ENCODE results near the gene ZNF581.
A peak's percentile ranks its signal among the peaks of the same experiment; 100 is the strongest.

The ZNF581 gene

DNA sequence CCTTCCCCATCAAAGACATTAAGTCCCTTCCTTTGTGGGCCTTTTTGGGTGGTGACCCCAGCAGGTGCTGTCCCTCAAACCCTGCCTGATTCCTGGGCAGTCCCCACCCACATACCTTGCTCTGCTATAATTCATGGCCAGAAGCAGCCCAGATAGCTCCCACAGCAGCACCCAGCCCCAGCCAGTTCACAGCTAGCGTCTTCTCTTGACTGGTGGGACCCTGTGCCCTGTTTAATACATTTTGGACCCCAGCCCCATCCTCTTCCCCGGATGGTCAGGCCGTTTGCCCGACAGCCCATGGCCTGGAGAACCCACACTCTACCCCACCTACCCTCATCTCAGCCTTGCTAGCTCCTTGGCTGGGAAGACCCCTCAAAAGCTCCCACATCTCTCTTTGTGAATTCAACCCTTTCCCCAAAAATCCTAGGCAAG is 6.7 kb downstream of the ZNF581 start:
- 95% methylated on average over 4 of the region's 4 CpGs for WGBS

GRCh38 chr19:55650602-55651230 is 7.3 kb downstream of the ZNF581 start:
- no peak overlapping the region for H4K8ac ChIP-seq (ENCODE audit: low read length)
- no peak overlapping the region for H2BK120ac ChIP-seq (ENCODE audit: low read depth, low read length)
- H3K79me1 ChIP-seq (replicated peaks; ENCODE audit: low read length, poor library complexity, severe bottlenecking): peaks cover 44% of the 10 kb centered on the region
- H3K4me1 ChIP-seq (ENCODE audit: control insufficient read depth, insufficient read depth, low read depth, low read length): peaks cover 20% of the 10 kb centered on the region
- no peak overlapping the region for H2BK15ac ChIP-seq (ENCODE audit: low read depth, poor library complexity, severe bottlenecking)
- H3K27me3 ChIP-seq (ENCODE audit: control insufficient read depth in 1 of 2, insufficient read depth in 1 of 2, low read length in 2 of 2): no peaks in the 10 kb centered on the region
- H3K9me3 ChIP-seq (ENCODE audit: control insufficient read depth, low read length): no peaks in the 10 kb centered on the region
- H3K4ac ChIP-seq (ENCODE audit: low read depth in 1 of 2, low read length in 2 of 2): no peak overlapping the region
- no peak overlapping the region for H3K18ac ChIP-seq (ENCODE audit: low read depth in 1 of 2, low read length in 2 of 2)
- DNase-seq: no peak
- H3K36me3 ChIP-seq (ENCODE audit: control insufficient read depth in 1 of 2, insufficient read depth in 2 of 2, low read depth in 1 of 2, low read length in 2 of 2): peaks cover 11 to 40% of the 10 kb centered on the region in 2 experiments
- H3K14ac ChIP-seq (ENCODE audit: low read length in 2 of 2): no peak overlapping the region
- H3K4me2 ChIP-seq (ENCODE audit: low read length, poor library complexity, severe bottlenecking): no peak overlapping the region
- no peak overlapping the region for H2AK5ac ChIP-seq (ENCODE audit: low read length, severe bottlenecking)
- no peak overlapping the region for H3K27ac ChIP-seq (ENCODE audit: low read length, poor library complexity, severe bottlenecking)
- WGBS: 95% methylated on average over 17 of the region's 17 CpGs
- no peak overlapping the region for H4K91ac ChIP-seq (ENCODE audit: low read length)
- no peak overlapping the region for H3K9ac ChIP-seq (ENCODE audit: low read length)
- no peak overlapping the region for H3K23ac ChIP-seq (ENCODE audit: low read length in 2 of 2)
- no peak overlapping the region for H2BK12ac ChIP-seq (ENCODE audit: low read length in 2 of 2)
- no peak overlapping the region for H2AFZ ChIP-seq (ENCODE audit: low read depth, low read length)
- no peak overlapping the region for H2BK5ac ChIP-seq (ENCODE audit: low read depth, low read length, poor library complexity, severe bottlenecking)
- no peak overlapping the region for H3K4me3 ChIP-seq (ENCODE audit: insufficient read depth in 1 of 2, low read depth in 1 of 2, low read length in 2 of 2)

More for the DNA sequence above, 6.7 kb downstream of the ZNF581 start:
- no peak overlapping the region for H3K9ac ChIP-seq (ENCODE audit: low read length)
- H2BK120ac ChIP-seq (ENCODE audit: low read depth, low read length): no peak overlapping the region
- no peaks in the 10 kb centered on the region for H3K9me3 ChIP-seq (ENCODE audit: control insufficient read depth, low read length)
- H3K27me3 ChIP-seq (ENCODE audit: control insufficient read depth in 1 of 2, insufficient read depth in 1 of 2, low read length in 2 of 2): no peaks in the 10 kb centered on the region
- no peak overlapping the region for H3K4ac ChIP-seq (ENCODE audit: low read depth in 1 of 2, low read length in 2 of 2)
- H3K4me1 ChIP-seq (ENCODE audit: control insufficient read depth, insufficient read depth, low read depth, low read length): peaks cover 24% of the 10 kb centered on the region
- H2BK15ac ChIP-seq (ENCODE audit: low read depth, poor library complexity, severe bottlenecking): no peak overlapping the region
- no peak overlapping the region for H3K27ac ChIP-seq (ENCODE audit: low read length, poor library complexity, severe bottlenecking)
- H2BK5ac ChIP-seq (ENCODE audit: low read depth, low read length, poor library complexity, severe bottlenecking): no peak overlapping the region
- H3K79me1 ChIP-seq (replicated peaks; ENCODE audit: low read length, poor library complexity, severe bottlenecking): peaks cover 46% of the 10 kb centered on the region
- no peak overlapping the region for H4K8ac ChIP-seq (ENCODE audit: low read length)
- H2BK12ac ChIP-seq (ENCODE audit: low read length in 2 of 2): no peak overlapping the region
- H2AK5ac ChIP-seq (ENCODE audit: low read length, severe bottlenecking): no peak overlapping the region
- H3K18ac ChIP-seq (ENCODE audit: low read depth in 1 of 2, low read length in 2 of 2): no peak overlapping the region
- H3K4me2 ChIP-seq (ENCODE audit: low read length, poor library complexity, severe bottlenecking): no peak overlapping the region
- DNase-seq: no peak
- H3K36me3 ChIP-seq (ENCODE audit: control insufficient read depth in 1 of 2, insufficient read depth in 2 of 2, low read depth in 1 of 2, low read length in 2 of 2): peaks cover 17 to 45% of the 10 kb centered on the region in 2 experiments
- H3K23ac ChIP-seq (ENCODE audit: low read length in 2 of 2): no peak overlapping the region
- H2AFZ ChIP-seq (ENCODE audit: low read depth, low read length): no peak overlapping the region
- no peak overlapping the region for H4K91ac ChIP-seq (ENCODE audit: low read length)
- no peak overlapping the region for H3K4me3 ChIP-seq (ENCODE audit: insufficient read depth in 1 of 2, low read depth in 1 of 2, low read length in 2 of 2)
- no peak overlapping the region for H3K14ac ChIP-seq (ENCODE audit: low read length in 2 of 2)

DNA sequence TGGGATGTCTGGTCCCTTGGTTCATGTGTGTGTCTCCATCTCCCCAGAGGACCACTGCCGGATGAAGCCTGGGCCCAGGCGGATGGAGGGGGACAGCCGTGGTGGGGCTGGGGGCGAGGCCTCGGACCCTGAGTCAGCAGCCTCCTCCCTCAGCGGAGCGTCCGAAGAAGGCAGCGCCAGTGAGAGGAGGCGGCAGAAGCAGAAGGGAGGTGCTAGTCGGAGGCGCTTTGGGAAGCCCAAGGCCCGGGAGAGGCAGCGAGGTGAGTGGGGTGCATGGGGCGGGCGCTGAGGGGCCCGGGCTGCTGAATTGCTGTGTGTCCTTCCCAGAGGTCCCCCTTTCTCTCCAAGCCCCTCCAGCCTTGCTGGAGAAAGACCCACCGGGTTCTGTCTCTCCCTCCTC is 7.8 kb downstream of the ZNF581 start:
- peaks cover 10 to 40% of the 10 kb centered on the region in 2 experiments for H3K36me3 ChIP-seq (ENCODE audit: control insufficient read depth in 1 of 2, insufficient read depth in 2 of 2, low read depth in 1 of 2, low read length in 2 of 2)
- no peak overlapping the region for H2AK5ac ChIP-seq (ENCODE audit: low read length, severe bottlenecking)
- H2AFZ ChIP-seq (ENCODE audit: low read depth, low read length): no peak overlapping the region
- H2BK120ac ChIP-seq (ENCODE audit: low read depth, low read length): no peak overlapping the region
- H3K9ac ChIP-seq (ENCODE audit: low read length): no peak overlapping the region
- H2BK12ac ChIP-seq (ENCODE audit: low read length in 2 of 2): no peak overlapping the region
- no peak overlapping the region for H3K23ac ChIP-seq (ENCODE audit: low read length in 2 of 2)
- no peak for DNase-seq
- no peak overlapping the region for H3K4ac ChIP-seq (ENCODE audit: low read depth in 1 of 2, low read length in 2 of 2)
- H3K27ac ChIP-seq (ENCODE audit: low read length, poor library complexity, severe bottlenecking): no peak overlapping the region
- no peak overlapping the region for H4K8ac ChIP-seq (ENCODE audit: low read length)
- no peaks in the 10 kb centered on the region for H3K27me3 ChIP-seq (ENCODE audit: control insufficient read depth in 1 of 2, insufficient read depth in 1 of 2, low read length in 2 of 2)
- H3K4me3 ChIP-seq (ENCODE audit: insufficient read depth in 1 of 2, low read depth in 1 of 2, low read length in 2 of 2): no peak overlapping the region
- H3K79me1 ChIP-seq (replicated peaks; ENCODE audit: low read length, poor library complexity, severe bottlenecking): peaks cover 44% of the 10 kb centered on the region
- WGBS: 91% methylated on average over 12 of the region's 18 CpGs
- no peak overlapping the region for H3K14ac ChIP-seq (ENCODE audit: low read length in 2 of 2)
- no peak overlapping the region for H2BK5ac ChIP-seq (ENCODE audit: low read depth, low read length, poor library complexity, severe bottlenecking)
- H3K18ac ChIP-seq (ENCODE audit: low read depth in 1 of 2, low read length in 2 of 2): no peak overlapping the region
- H3K4me2 ChIP-seq (ENCODE audit: low read length, poor library complexity, severe bottlenecking): no peak overlapping the region
- H3K9me3 ChIP-seq (ENCODE audit: control insufficient read depth, low read length): no peaks in the 10 kb centered on the region
- no peak overlapping the region for H2BK15ac ChIP-seq (ENCODE audit: low read depth, poor library complexity, severe bottlenecking)
- H3K4me1 ChIP-seq (ENCODE audit: control insufficient read depth, insufficient read depth, low read depth, low read length): peaks cover 20% of the 10 kb centered on the region
- H4K91ac ChIP-seq (ENCODE audit: low read length): no peak overlapping the region

- Histone ChIP-seq H3K4ac (ENCODE audit: low read depth in 1 of 2, low read length in 2 of 2) (no peak overlapping the region), H3K79me1 (replicated peaks; ENCODE audit: low read length, poor library complexity, severe bottlenecking) (peaks cover 39% of the 10 kb centered on the region), H3K18ac (ENCODE audit: low read depth in 1 of 2, low read length in 2 of 2) (no peak overlapping the region), H3K9me3 (ENCODE audit: control insufficient read depth, low read length) (no peaks in the 10 kb centered on the region), H2BK12ac (ENCODE audit: low read length in 2 of 2) (no peak overlapping the region), H2BK120ac (ENCODE audit: low read depth, low read length) (peak overlapping the region; percentile 11), H3K4me3 (ENCODE audit: insufficient read depth in 1 of 2, low read depth in 1 of 2, low read length in 2 of 2) (peak overlapping the region in 1 of 2 experiments; percentile 12), H4K8ac (ENCODE audit: low read length) (no peak overlapping the region), H2AFZ (ENCODE audit: low read depth, low read length) (no peak overlapping the region), H2AK5ac (ENCODE audit: low read length, severe bottlenecking) (no peak overlapping the region), H3K4me1 (ENCODE audit: control insufficient read depth, insufficient read depth, low read depth, low read length) (peaks cover 26% of the 10 kb centered on the region), H3K4me2 (ENCODE audit: low read length, poor library complexity, severe bottlenecking) (no peak overlapping the region), H2BK5ac (ENCODE audit: low read depth, low read length, poor library complexity, severe bottlenecking) (no peak overlapping the region), H4K91ac (ENCODE audit: low read length) (no peak overlapping the region), H3K9ac (ENCODE audit: low read length) (no peak overlapping the region), H3K36me3 (ENCODE audit: control insufficient read depth in 1 of 2, insufficient read depth in 2 of 2, low read depth in 1 of 2, low read length in 2 of 2) (peaks cover 7 to 43% of the 10 kb centered on the region in 2 experiments), H3K14ac (ENCODE audit: low read length in 2 of 2) (no peak overlapping the region), H2BK15ac (ENCODE audit: low read depth, poor library complexity, severe bottlenecking) (no peak overlapping the region), H3K23ac (ENCODE audit: low read length in 2 of 2) (no peak overlapping the region), H3K27ac (ENCODE audit: low read length, poor library complexity, severe bottlenecking) (no peak overlapping the region), H3K27me3 (ENCODE audit: control insufficient read depth in 1 of 2, insufficient read depth in 1 of 2, low read length in 2 of 2) (no peaks in the 10 kb centered on the region)
- 89% methylated on average over 71 of the region's 71 CpGs for WGBS
- DNase-seq: no peak
Observed at GRCh38 chr19:55652311-55653128, 9.1 kb downstream of the ZNF581 start.

All from mesenchymal stem cell (in vitro differentiated cells and primary cell).